RKO (cell line): ENCODE measurements around the gene GATAD2A.
A peak's percentile ranks its signal among the peaks of the same experiment; 100 is the strongest.
"Not testable (repeated sequence)": the region's sequence is repeated elsewhere in the genome, so short reads cannot be mapped to it uniquely, and the experiment has no call there.

Source experiments
- DNase-seq: peaks from one replicate; pipeline ENCODE4 v3.0.0-alpha.2; 2016; ENCODE audit warnings: low spot score

Gene GATAD2A

DNA sequence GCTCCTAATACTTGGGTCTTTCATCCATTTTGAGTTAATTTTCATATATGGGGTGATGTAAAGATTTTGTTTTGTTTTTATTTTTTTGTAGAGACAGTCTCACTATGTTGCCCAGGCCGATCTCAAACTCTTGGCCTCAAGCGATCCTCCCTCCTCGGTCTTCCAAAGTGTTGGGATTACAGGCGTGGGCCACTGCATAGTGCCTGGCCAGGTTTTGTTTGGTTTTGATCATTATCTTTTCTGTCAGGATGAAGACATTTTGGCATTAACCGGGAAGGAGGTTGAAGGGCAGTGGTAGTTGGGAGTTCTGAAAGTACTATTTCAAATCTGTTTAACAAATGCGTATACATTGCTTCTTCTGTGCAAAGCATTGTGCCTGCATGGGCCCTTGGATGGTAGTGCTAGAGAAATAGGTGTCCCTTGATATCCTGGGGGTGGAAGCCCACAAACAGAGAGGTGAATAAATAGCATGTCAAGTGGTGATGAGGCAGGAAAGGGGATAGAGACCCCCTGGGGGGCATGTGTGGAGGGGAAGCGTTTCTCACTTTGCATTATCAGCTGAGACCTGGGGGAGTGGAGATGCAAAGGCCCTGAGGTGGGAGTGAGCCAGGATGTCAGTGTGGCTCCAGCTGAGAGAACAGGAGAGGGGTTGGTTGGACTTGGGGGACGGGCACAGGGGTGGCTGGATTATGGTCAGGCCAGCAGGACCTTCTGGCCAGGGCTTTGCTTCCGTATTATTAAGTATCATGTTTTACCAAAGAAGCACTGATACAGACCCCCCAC is 41.4 kb downstream of the GATAD2A start:
- no peak for DNase-seq

DNA sequence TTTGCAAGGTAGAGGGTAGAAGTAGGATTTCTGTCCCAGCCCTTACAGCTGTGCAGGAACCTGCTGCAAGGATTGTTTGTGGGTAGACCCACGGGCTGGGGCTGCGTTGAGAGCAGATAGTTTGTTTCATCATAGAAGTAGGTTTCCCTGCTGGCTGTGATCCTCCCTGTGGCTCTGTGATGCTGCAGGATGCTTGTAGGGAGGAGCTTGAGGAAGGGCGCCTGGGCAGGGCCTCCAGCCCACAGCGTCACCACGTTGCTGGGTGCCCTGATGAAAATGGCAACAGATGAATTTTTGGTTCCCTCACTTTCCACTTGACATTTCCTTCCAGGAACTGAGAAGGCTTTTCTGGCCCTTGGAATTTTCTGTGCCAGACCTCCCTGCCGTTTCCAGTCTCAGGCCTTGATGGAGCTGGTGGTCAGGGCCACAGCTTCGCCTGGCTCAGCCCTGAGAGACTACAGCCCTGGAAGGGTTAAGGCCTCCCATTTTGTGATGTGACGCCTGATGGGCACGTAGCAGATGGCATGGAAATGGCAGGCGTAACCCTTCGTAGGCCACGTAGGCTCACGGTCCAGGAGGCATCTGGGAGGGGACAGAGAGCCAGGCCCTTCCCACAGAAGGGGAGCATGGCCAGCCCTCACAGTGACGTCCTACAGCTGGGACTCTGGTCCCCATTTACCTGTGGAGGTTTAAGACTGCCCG is 42.2 kb downstream of the GATAD2A start:
- no peak for DNase-seq

DNA sequence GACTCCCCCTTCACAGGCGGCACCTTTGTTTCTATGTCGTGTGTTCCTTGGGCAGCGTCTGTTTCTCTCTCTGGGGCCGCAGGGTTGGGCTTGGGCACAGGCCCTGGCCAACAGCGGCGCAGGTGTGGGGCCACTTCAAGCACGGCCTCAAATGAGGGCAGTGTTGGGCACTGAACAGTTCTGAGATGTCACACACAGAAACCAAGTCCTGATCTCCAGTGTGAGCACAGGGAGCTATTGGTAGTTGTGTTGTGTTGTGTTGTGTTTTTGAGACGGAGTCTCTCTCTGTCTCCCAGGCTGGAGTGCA is 42.7 kb downstream of the GATAD2A start:
- DNase-seq, result no peak

DNA sequence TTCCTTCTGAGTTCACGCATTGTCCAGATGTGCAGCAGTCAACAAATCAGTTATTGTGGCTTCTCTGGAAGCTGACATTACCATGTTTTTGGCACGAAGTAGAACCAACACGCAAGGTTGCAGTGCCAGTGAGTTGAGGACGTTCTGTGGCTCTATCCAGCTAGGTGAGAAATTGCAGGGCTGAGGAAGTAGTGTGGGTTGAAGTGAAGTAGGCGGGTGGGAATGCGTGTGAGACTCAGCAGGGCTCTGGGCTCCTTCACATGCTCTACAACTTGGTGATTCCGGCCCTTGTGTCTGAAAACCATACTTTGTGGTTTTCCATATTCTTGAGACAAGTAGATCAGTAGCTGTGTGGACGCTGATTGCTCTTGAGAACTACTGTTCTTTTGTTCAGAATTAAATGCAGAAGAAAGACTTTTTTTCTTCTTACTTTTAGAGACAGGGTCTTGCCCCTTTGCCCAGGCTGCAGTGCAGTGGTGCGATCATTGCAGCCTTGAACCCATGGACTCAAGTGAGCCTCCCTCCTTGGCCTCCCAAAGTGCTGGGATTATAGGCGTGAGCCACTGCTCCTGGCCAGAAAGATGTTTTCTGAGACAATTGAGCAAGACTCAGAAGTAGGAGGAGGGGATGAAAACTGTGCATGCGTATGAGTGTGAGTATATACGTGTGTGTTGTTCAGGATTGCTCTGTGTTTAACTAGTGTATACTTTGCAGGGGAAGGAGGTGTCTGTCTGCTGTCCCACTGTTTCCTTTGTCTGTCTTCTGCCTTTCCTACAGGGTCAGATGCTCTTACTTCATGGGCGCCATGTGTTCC is 46.2 kb downstream of the GATAD2A start:
- no peak for DNase-seq

DNA sequence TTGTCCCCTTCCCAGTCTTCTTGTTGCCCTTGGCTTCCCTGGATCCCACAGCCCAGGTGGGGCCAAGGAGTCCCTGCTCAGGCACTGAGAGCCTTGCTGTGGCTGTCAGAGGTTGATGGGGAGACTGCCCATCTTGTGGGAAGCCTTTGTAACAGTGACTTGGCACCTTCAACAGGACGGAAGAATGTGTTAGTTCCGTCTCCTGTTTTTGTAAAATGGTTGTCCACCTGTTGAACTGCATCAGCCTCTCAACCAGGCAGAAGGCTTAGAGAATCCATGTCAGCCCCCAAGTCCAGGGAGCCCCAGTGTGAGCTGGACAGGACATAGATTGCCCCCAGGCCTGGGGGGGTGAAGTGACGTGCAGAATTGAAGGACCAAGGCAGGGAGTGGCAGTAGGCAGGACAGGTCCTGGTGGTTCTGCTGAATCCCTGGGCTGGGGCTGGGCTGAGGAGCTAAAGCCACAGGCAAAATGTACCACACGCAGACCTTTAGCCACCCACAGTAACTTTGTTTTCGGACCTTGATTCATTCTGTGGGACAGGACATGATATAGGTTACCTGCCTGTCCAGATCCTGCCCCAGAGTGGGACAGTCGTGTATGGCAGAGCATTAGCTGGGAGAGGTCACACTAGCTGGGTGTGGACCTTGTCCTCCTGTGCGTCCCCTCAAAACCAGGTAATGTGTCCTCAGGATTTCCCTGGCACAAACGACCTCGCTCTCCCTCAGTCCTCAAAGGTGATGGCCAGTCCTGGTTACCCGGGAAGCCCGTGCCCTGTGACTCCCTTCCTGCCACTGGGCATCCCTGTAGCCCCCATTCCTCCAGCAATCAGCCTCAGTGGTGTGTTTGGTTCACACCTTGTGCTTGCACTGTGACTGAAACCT is 47.0 kb downstream of the GATAD2A start:
- DNase-seq, result no peak

DNA sequence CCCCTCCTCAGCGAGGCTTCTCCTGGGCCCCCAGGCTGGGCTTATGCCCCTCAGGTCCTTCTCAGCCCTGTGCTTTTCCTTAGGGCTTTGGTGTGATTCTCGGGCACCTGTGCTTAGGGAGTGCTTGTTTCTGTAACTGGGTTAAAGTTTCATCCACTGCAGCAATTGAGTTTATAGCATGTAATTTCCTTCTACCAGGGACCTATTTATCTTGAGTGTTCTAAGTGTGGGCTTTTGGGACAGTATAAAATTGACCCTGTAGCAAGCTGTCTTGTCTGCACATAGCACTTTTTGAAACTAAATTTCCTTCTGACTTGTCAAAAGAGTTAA is 47.6 kb downstream of the GATAD2A start:
- no peak for DNase-seq

DNA sequence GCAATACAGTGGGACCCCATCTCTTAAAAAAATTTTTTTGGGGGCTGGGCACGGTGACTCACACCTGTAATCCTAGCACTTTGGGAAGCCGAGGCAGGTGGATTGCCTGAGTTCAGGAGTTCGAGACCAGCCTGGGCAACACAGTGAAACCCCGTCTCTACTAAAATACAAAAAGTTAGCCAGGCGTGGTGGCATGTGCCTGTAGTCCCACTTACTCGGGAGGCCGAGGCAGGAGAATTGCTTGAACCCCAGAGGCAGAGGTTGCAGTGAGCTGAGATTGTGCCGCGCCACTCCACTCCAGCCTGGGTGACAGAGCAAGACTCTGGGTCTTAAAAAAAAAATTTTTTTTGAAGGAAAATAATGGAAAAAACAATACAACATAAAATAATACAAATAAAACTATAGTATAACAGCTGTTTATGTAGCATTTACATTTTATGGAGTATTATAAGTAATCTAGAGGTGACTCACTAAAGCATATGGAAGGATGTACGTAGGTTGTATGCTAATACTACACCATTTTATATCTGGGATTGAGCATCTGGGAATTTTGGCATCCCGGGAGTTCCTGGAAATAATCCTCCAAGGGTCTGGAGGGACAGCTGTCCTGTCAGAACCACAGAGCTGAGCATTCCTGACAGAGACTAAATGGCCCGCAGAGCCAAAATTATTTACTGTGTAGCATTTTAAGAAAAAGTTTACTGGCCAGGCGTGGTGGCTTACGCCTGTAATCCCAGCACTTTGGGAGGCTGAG is 49.9 kb downstream of the GATAD2A start:
- not testable (repeated sequence) for DNase-seq

DNA sequence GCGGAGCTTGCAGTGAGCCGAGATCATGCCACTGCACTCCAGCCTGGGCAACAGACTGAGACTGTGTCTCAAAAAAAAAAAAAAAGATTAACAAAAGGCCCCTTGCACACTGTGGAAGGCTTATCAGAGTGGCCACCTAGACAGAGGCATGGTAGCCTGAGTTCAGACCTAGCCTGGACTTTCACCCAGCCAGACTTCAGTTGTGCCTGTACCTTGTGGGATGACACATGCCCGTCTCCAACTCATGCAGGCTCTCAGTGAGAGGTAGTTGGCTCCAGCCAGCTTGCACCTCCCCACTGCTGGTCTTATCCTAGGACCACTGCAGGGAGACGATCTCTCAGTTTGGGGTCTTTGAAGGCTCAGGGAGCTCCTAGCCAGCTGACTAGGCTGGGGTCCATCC is 52.2 kb downstream of the GATAD2A start:
- no peak for DNase-seq

DNA sequence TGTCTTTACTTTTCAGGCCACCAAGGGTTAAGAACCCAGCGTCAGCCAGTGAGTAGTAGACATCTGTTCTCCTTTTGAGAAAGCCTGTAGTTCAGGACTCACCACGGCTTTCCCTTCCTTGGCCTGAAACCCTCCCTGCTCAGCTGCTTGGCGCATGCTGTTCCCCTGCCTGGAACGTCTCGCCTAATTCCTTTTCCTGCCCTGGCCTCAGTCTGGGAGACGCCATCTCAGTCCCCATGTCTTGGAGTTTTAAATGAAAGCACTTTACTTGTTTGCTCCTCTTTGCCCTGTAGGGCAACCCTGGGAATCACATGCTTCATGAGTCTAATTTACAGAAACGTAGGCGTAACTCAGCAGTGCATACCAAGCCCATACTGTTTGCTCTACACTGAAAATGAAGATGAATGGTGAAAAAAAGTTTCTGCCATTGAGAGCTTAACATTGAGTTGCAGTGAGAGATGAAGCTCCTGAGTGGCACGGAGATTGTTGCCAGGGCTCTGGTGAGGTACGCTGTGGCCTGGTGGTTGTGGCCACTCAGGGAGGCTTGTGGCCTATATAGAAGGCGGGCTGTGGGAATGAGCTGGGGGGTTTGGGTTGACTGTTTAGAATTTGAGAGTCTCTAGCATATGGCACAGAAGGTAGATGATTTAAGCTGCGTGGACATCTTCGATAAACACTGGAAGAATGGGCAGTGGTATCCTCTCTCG is 52.8 kb downstream of the GATAD2A start:
- DNase-seq, result no peak

DNA sequence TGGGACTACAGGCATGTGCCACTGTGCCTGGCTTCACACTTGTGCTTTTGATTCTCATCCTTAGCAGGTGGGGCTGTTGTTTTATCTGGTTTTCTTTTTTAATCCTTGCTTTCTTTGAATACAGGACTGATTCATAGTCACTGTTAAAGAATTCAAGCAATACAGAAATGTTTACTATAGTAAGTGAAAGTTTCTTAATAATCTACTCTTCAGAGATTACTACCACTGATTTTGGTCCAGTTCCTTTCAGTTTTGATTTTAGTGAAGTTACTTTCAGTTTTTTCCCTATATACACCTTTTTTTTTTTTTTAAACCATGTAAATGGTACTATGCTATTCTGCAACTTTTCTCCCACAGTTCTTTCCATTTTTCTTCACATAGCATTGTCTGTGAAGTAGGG is 53.6 kb downstream of the GATAD2A start:
- DNase-seq, result no peak

DNA sequence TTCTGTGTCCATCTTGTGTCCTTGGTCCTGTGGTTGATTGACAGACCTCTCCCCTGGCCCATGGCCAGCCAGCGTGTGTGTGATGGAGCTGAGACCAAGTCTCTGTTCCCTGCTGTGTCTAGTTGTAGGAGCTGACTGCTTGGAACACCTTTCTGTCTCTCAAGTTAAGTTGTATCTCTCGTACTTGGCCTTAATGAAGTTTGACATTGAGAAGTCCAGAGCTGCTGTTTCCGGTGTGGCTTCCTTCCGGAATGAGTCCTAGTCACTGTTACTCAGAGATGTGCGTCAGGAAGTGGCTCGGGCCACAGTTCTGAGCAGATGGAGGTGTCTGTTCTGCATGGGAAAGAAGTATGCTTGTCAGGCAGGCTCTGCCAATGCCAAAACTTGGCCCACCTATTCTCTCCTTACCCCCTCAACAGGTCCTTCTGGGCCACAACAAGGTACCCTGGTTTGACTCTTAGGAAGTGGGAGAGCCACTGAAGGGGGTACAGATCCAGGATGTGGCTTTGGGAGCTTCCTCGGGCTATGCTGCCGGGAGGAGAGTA is 54.3 kb downstream of the GATAD2A start:
- DNase-seq, result peak; percentile 95

DNA sequence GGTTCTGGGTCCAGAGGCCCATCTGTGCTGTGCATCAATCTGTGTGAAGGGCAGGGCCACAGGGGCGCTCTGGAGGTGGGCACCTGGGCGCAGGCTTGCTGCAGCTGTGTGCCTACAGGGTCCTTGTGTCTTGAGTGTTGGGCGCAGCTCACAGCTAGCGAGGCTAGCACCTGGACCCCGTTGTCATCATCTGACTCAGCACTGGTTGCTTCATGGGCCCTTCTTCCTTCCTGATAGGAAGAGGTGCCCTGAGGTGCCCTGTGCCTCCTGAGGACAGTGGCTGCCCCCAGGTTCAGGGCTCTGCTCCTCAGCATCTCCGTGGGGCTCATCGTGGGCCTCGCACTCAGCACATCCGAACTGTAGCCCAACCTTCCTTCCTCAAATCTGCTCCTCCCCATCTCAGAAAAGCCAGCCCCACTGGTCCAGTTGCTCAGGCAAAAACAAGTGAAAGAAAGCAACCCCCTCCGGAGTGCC is 54.8 kb downstream of the GATAD2A start:
- DNase-seq, result peak; percentile 30

DNA sequence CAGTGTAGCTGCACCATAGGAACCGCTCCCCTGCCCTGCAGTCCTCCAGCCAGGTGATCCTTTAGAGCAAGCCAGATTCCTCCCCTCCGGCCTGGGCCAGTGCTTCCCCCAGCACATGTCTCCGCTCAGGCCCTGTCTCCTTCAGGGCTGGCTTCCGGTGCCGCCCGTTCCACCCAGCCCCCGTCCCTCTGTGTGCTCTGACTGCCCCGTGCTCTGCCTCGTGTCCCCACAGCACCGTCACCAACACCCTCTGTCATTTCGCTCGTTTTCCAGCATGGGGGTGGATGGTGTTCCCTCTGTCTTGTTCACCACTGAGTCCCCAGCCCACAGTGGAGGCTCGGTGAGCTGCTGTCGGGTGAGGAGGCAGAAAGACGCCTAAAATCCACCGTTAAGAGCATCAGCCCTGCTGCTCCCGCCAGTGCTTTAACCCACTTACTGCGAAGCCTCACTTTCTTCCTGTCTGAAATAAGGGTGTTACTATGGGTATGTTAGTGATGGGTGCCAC is 55.3 kb downstream of the GATAD2A start:
- no peak for DNase-seq

DNA sequence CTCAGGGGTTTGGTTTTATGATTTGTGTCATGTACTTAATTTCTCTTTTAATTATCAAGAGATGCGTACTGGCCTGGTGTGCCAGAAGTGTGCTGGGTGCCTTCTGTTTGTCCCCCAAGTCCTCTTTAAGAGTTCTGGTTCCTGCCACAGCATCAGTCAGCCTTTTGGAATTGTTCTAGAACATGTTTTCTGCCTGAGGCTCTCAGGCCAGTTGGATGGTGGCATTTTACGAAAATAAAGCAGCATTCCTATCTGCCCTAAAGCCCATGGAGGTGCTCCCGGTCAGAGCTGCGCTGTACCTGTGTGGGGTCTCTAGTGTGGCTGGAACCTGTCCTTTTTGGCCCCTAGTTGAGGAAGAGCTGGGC is 55.8 kb downstream of the GATAD2A start:
- no peak for DNase-seq

DNA sequence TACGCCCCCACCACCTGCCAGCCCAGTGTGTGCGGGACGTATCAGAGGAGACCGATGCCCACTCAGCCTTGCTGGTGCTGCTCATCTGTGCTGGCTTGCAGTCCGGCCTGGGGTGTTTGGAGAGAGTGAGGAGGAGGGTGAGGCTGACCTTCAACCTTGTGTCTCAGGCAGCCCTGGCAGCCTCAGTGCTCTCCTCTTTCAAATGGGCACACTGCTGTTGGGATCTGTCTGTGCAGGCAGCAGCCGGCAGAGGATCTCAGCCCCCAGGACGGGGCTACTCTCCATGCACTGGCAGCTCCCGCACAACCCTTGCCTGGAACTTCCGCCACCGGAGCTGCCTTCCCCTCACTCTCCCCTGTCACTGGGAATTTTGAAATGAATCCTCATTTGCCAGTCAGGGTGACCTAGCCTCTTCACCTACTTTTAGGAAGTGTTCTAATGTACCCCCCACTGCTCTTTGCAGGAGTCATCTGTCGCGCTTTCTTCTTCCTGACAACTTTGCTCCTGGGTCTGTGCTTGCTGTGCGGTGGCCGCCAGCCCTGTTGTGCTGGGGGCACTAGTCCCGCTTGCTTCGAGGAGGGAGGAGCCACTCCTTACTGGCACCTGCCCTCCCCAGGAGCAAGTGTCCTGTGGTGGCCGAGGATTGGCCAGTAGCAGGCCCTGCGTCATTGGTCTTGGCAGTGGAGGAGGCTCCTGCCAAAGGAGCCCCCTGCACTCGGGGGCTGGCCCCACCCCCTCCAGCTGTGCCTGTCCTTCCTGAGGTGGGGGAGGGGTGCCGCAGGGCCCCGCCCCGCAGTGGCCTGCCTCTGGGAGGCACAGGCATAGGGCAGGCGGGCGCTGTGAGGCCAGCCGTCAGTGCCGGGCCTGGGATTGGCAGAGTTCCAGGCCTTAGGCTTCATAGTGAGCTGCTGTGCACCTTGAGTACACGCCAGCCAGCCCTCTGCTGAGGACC is 56.5 kb downstream of the GATAD2A start:
- no peak for DNase-seq

DNA sequence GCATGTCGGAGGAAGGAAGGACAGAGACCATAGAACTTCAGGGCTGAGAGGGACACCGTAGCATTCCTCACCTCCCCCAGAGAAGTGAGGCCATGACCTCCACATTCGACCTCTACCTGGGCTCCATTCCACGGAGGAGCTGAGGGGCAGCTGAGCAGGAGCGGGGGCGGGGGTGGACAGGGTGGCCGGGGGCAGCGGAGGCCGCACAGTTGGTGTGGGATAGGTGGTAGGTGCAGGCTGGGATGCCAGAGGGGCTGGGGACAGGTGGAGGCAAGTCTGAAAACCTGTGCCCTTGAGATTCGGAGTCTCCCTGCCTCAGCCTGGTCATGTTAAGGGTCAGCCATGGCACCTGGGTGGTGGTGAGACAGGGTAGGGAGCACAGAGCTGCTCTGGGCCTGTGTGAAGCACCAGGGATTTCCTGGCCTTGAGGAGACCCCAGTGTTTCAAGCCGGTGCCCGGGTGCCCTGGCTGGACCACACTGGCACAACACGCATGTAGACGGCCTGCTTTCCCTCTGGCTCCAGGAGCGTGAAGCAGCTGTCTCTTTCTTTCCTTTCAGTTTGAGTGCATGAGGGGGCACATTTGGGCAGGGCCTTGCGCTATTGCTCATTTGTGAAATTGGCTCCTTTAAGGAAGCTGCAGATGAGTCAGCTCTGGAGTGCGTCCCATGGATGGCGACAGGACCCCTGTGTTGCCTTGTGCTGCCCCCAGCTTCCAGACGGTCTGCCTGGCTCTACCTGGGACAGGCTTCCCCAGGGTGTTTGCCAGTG is 58.1 kb downstream of the GATAD2A start:
- DNase-seq, result no peak

DNA sequence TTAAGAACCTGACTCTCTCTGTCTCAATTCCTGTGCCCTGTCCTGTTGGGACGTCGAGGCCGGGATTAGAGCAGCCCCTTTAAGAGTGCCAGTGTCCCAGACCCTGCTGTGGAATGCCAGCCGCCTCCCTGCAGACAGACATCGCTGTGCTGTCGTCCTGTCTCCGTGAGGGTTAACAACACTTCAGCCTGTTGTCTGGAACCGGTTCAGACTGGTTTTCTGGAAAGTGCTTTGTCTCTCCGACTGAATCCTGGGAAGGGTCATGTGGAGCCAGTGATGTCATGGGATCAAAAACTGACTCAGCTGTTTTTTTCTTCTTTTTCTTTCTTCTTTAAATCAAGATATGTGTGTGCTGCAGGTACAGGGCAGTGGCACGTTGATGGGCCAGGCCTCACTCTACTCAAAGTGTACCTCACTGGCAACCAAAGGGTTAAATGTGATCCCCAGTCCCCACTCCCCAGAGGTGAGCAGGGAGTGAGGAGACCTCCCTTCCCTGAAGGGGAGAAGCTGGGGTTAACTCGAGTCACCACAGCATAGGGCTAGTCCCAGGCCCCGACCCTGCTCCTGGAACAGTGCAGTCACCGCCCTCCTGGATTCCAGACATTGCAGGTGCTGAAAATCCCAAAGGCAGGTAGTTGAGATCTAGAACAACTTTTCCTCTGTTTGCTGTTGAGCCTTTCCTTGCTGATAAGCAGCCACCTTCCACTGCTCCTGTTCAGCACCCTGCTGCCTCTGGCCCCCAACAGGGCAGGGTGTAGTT is 59.0 kb downstream of the GATAD2A start:
- no peak for DNase-seq
